ENCODE data around the gene DIP2C.
"Not testable (repeated sequence)": the region's sequence is repeated elsewhere in the genome, so short reads cannot be mapped to it uniquely, and the experiment has no call there.

The DIP2C gene

DNA sequence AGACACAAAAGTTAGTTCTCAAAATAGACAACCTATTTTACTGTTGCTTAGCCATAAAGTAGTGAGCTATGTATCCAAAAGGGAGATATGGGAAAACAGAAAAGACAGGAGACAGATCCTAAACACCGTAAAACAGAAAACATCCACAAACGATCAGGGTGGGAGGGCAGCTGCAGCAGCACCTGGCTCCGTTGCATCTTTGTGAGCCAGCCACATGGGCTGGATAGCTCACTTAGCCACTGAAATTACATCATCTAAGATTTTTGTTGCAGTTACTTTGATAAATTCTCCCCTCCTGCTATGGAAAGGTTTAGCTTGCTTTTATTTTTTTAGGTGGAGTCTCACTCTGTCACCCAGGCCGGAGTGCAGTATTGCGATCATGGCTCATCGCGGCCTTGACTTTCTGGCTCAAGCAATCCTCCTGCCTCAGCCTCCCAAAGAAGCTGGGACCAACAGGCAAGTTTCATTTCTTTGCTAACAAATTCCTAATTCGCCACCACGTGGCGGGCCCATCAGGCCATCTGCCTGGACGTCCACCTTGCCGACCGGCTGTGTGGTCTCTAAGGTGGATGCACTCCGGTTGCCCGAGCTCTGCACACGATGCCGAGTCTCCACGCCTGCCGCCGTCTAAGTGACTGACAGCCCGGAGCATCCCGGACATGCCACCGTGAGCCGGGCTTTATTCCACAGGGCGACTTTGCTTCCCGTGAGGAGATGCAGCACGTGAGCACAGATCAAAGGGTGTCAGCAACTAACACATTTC lies 159.8 kb downstream of the DIP2C start:
- no peak for DNase-seq (ENCODE audit: low read depth)

DNA sequence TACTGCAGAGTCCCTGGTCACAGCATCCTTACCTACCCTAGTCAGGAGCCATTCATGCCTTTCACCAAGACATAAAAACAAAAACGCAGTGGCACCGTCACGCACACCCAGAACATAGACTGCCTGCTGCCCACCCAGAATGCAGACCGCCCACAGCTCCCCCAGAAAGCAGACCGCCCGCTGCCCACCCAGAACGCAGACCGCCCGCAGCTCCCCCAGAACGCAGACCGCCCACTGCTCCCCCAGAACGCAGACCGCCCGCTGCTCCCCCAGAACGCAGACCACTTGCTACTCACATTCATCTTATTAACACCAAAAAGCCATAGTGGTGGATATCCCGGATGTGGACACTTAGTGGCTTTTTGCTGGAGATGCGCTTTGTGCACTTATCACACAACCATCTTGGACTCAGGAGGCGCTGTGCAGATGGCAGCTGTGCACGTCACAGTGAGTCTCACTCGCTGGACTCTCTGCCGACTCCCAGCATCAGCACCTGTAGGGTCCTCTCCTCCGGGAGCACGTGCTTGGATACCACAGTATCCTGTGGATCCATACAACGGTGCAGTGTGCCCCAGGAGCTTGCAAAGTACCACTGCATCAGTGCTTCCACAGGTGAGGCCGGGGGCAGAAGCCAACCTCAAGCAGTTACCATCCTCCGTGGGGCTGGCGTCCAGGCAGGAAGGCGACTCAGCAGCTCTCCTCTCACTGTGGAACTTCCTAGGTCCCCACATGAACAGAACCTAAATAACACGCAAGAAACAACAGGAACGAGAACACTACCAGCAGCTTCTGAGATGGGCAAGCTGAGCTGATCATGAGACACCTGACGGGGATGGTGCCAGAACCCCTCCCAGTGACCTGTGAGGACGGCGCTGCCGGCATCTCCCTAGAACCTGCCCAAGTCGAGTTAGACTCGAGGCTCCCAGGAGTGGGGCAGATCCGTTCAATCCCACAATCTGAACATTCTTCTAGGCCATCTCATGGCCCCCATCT lies 161.0 kb downstream of the DIP2C start:
- no peak for DNase-seq (ENCODE audit: low read depth)

DNA sequence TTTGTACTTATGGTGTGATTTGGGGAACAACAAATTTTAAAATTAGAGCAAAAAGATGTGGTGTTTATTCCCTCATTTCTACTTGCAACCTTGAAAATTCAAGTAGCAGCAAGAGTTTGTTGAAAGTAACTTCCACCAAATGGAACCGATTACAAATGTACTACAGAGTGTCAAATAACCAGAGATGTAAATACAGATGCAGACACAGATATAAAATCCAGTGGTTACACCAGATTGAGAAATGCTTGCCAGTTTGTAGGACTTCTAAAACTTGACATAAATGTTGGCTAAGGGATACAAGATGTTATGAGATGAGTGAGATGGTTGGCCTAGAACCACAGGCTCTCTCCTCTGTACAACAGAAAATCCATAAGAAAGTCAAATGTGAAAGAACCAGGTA lies 162.1 kb downstream of the DIP2C start:
- no peak for DNase-seq (ENCODE audit: low read depth)

DNA sequence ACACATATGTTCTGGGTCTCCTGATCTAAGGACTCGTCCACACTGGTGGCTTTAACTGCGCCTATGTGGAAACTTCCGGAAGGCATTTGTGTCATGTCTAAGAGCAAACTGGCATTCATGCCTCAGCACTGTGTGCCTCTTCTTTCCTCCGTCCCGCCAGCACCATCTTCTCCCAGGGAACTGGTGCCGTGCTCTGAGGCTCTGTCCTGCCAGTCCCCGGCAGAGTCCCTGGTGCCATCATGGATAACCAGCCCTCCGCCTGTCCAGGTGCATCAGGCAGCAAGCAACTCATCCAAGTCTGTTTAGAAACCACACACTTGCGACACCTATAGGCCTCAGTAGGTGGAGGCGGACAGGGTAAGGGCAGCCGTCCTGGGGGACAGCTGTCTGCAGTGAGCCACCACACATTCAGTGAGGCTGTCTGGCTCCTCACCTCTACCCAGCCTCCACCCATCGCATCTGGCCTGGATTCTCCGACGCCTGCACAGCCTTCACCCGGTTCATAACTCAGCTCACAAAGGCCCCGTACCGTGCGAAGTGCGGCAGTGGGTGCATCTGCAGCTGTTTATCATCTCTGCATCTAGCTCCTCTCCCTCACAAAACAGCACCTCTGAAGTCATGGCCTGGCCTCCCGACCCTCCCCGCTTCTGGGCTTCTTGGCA lies 162.7 kb downstream of the DIP2C start:
- DNase-seq (ENCODE audit: low read depth): no peak

DNA sequence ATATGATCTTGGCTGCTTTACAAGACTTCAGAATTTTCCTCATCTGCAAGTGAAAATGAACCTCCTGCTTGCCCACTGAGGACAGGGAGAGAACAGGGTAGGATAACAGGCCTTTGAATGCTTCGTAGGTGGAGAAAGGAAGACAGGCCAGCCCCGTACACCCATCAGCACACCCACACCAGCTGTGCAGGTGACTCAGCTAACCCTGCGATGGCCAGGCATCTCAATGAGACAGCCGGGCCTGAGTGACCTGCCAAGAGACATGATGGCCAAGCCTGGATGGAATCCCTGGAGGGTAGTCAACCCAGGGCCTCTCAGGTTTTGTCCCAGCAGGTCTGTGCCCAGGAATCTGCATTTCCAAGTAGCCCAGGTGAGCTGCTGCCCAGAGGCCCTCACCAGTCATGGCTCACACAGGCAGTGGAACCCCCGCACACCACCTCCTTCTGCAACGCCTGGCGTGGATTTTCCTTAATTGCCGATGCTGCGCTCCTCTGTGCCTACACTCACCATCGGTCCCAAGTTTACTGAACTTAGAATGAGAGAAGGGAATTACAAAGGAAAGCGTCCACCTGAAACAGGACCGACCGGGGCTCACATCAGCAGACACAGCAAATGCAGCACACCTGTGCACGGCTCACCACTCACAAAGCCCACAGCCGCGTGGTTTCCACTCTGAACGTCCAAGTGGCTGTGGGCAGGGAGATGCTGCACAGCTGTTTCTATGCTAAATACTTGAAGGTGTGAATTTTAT lies 163.7 kb downstream of the DIP2C start:
- no peak for DNase-seq (ENCODE audit: low read depth)

DNA sequence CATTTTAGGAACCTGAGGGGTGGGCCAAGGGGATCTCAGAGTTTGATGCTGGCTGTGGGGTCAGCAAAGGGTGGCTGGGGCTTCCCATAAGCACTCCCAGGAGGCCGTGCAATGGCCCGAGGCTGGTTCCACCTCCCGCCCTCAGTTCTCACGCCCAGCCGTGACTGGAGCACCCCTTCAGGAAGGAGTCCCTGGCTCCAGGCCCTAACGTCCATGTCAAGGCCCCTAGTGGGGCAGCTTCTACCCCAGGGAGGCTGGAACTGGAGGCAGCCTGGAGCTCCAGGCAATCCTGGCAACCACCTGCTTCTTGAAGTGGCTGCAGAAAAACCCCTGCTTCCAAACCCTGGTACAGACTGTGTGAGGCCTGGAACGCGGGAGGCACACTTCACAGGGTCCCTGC lies 165.5 kb downstream of the DIP2C start:
- DNase-seq (ENCODE audit: low read depth): no peak

DNA sequence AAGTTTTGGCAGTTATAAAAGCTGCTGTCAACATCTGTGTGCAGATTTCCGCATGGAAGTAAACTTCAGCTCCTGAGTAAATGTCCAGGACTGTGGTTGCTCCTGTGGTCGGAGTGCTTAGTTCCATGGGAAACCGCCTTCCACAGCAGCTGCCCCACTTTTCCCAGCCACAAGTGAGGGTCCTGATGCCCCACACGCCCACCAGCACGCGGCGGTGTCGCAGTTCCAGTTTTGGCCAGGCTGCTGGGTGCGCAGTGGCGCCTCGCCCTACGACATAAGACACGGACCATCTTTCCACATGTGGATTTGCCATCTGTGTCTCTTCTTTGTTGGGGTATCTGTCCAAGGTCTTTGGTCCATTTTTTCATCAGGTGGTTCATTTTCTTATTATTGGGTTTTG lies 167.1 kb downstream of the DIP2C start:
- DNase-seq (ENCODE audit: low read depth): no peak

DNA sequence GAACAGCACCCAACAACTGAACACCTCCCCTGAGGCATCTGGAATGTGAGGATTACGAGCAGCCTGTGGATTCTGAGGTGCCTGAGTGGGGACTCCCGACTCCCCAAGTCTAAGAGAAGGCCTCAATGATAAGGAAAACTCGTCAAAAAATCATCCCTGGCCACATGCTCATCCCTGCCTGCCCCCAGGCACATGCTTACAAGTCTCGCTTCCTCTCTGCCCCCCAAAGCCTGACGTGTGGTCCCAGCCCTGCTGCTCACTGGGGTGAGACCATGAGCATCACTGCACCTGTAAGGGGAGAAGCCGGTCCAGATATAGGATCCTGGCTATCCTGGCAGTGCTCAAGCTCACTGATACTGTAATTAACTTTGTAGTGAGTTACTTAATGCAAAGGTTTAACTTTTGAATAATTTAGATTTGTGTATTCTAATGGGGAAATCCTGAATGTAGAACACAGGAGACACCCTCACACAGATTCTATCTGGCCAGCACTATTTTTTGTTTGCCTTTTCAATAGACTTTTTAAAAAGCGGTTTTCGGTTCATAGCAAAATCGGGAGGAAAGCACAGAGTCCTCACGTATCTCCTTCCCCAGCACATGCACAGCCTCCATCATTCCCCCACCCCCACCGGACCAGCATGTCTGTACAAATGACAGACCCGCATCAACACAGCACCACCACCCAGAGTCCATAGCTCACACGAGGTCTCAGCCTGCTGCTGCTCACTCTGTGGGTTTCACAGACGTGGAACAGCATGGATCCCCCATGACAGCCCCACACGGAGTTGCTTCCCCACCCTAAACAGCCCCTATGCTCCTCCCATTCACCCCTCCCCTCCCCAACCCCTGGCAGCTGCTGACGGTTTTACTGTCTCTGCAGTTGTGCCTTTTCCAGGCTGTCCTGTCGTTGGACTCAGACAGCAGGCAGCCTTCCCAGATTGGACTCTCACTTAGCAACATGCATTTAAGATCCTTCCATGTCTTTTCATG lies 167.9 kb downstream of the DIP2C start:
- no peak for DNase-seq (ENCODE audit: low read depth)

DNA sequence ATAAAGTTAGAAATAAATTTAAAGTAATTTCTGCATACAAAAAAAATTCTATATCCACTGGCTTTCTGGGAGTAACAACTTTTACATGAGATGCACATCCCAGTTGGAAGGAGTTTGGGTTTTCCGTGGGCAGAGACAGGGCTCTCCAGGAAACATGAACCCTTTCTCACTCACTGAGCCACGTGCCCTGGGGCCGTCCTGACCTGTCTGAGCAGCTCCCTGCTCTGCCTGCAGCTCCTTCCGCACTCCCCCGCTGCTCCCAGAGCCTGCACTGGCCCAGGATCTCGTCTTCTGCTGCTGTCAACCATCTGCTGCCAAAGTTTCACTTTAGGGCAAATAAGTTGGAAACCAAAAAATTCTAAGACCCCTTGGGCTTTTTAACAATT lies 169.1 kb downstream of the DIP2C start:
- DNase-seq (ENCODE audit: low read depth): no peak

DNA sequence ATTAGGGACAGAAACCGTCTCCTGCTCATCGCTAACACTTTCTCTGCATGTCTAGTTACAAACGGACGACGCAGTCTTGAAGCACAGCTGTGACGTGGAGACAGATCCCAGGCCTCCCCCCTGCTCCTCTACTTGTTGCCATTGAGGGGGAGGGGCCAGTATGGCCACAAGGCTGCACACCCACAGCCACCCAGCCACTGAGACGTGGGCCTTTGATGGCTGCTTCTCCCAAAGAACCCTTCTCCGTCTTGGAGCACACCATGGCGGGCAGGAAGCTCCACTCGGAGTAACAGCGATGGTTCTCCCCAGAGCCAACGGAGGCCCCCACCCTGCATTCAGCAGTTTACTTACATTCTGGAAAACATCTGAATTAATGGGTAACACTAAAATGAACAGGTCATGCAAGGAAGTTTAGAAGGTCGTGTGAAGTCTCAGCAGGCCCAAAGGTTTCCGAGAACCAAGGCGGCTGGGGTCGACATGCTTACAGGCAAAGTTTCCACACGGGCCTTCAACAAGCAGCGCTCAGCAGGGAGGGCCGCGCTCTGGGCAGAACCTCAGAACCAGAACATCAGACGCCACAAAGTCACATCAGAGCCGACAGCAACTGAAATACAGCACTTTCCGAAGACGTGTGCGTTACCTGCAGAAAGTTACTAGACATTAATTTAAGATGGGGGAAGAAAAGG lies 169.6 kb downstream of the DIP2C start:
- DNase-seq (ENCODE audit: low read depth): no peak

DNA sequence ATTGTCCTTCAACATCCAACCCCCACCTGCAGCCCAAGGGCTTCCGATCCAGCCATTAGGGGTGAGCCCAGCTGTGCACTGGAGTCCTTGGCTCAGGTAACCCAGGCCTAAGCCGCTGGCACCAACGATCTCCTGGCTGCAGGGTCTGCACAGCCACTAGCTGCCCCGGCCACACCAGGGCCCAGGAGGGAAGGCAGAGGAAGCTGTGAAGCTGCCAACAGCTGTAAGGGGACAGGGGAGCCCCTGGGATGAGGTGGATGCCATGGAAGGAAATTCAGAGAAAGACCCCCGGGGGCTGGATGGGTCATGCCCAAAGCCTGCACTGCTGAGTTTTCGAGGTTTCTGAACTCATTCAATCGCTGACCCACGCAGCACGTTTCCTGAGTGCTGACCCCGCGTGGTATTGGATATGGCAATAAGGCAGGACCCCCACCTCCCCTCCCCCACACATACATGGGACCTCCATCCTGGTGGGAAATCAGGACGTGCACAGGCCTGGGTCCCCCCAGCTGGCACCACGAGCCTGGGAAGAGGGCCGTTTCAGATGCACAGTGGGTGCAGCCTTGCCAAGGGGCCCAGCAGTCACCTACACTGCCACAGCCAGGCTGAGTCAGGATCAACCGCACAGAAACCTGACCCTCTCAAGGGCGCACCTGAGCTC lies 170.3 kb downstream of the DIP2C start:
- no peak for DNase-seq (ENCODE audit: low read depth)

DNA sequence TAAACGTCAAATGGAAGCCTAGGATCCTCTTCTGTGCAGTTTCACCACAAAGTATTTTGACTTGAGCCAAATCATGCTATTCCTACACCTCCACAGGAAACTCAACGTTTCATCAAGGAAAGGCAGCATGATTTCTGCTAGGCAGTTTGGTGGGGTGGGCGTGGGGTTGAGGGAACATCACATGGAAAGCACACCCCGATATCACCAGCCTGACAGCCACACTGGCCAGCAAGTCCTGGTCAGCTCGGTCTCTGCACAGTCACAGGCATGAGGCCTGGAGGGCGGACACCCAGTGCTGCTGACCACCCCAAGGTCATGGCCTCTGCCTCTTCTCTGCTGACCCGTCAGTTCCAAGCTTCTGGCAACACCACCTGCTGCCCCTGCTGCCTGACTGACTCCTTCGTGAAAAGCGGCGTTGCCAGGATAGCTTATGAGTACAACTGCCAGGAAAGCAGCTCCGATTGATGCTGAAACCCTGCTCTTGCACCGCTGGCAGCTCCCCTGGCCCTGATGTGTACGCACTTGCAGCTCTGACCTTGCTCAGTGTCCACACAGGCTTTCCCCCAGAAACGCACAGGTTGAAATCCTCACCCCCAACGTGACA lies 171.5 kb downstream of the DIP2C start:
- no peak for DNase-seq (ENCODE audit: low read depth)

DNA sequence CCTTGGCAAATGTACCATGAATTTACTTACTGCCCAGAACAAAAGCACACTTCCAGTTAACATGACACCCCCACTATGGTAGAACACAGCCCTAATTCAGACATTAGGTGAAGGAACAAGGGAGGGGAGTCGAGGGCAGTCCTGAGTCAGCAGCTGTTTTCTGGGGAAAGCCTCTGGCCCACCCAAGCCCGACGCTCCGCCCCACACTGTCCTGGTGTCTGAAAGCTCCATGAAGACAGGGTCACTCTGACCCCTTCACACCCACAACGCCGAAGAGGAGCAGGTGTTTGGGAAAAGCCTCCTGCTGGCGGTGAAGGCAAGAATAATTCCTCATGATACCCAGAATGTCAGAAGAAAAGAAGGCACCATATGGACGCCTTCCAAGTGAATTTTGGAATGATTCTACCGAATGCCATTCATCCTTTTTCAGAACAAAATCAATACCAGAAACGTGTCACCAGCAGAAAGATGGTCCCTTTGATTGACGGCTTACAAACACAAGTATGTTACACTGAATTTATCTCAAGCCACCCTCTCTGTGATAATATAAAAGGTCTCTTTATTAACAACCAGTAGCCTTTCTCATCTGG lies 172.1 kb downstream of the DIP2C start:
- no peak for DNase-seq (ENCODE audit: low read depth)

DNA sequence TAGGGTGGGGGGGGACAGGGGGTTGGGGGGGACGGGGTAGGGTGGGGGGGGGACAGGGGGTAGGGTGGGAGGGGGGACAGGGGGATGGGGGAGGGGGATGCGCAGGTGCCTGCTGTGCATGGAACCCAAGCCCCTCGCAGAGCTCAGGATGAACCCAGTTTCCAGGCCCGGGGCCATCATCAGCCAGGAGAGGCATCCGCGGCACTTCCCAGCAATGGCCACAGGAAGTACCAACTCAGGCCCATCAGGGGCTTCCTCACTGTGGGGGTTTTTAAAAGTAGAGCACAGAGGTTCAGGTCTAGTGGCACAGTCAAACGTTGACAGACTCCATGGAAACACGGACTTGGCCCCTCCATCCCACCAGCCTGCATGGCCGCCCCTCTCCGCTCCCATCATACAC lies 172.7 kb downstream of the DIP2C start:
- no peak for DNase-seq (ENCODE audit: low read depth)

DNA sequence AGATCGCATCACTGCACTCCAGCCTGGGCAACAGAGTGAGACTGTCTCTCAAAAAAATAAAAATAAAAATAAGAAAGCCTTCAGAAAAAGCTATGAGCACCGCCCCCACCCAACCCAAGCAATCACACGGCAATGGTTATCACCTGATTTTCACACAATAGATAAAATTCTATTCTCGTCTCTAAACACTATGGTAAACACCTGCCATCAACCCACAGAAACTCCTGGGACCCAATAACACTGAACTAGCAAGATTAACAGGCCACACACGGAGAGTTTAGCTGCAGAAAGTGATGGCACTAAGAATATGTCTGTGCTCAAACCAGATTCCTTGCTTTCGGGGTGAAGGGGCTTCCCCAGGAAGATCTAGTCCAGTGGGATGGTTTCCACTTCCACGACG lies 173.8 kb downstream of the DIP2C start:
- no peak for DNase-seq (ENCODE audit: low read depth)

DNA sequence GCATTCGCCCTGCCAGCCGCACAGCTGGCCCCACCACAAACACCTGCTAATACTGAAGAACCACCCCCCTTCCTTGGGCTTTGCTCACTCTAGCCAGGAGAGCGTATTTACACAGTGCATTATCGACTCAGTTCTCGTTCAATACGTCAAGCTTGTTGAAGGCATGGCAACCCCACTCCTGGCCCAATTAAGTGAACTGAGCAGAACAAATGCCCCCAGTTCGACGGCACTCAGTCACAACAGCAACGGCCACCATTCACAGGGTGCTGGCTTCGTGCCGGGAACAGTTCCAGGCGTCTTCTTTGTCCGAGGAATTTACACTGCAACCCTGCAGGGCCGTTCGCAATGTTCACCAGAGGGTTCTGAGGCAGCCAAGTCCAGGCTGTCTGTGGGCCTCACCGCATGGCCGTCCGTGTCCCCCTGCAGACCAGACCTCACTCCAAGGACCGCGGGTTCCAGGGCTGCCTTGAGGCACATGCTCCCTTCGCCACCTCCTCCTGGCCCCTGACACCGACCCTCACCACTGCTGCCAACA lies 175.3 kb downstream of the DIP2C start:
- DNase-seq (ENCODE audit: low read depth): no peak

DNA sequence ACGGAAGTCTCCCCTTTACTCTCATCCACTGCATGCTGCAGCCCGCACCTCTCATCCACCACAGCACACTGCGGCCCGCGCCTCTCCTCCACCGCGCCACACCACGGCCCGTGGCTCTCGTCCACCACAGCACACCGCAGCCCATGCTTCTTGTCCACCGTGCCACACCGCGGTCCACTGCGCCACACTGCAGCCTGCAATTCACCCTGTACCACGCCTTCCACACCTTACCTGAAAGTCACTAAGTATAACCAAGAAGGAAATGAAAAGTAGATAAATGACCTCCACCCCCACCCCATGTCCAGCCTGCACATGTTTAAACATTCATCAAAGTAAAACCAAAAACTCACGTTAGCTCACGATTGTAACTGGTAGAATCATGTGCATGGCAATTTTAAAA lies 176.1 kb downstream of the DIP2C start:
- no peak for DNase-seq (ENCODE audit: low read depth)

DNA sequence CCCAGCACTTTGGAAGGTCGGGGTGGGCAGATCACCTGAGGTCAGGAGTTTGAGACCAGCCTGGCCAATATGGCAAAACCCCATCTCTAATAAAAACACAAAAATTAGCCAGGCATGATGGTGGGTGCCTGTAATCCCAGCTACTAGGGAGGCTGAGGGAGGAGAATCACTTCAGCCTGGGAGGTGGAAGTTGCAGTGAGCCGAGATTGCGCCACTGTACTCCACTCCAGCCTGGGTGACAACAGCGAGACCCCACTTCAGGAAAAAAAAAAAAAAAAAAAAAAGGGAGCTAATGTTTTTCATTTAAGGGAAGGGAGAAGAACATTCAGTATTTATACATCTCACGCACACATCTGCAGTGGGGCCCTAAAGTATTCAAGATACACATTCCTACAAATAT lies 176.8 kb downstream of the DIP2C start:
- not testable (repeated sequence) for DNase-seq (ENCODE audit: low read depth)

DNA sequence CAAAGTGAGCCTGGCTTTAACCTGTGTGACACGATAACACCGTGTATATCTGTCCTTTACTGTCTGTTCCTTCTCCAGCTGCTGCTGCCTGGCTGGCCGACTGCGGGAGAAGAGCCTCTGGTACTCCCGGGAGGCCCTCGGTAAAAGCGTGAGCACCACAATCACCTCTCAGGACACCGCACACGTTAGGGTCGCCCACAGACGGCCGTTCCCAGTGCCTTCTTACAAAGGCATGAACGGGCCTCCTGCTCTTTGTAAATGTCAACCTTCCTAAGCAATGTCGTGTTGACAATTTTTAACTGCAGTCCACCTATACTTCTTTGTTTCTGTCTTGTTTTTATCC lies 177.6 kb downstream of the DIP2C start:
- no peak for DNase-seq (ENCODE audit: low read depth)
